CD4-positive, alpha-beta T cell treated with Interferon gamma for 1 hour (primary cell): ENCODE measurements around the gene ANKS4B.

Experiments used
- DNase-seq: peaks from one replicate; pipeline ENCODE4 v3.0.0-alpha.2; 2020

The ANKS4B gene

GRCh38 chr16:21301168-21301894 lies 67.8 kb downstream of the ANKS4B start:
- DNase-seq = peak; percentile 41

GRCh38 chr16:21301895-21302291 lies 68.4 kb downstream of the ANKS4B start:
- no peak for DNase-seq

GRCh38 chr16:21302454-21302853 lies 69.0 kb downstream of the ANKS4B start:
- no peak for DNase-seq

- DNase-seq = no peak
Observed at GRCh38 chr16:21302898-21303528, 69.5 kb downstream of the ANKS4B start.
